OCI-LY7 (cell line): ENCODE results near the gene TBPL2. TPM values are rescaled to one million over a fixed set of nuclear protein-coding genes. Genes with fewer than 3 reads are reported as not detected.

Source experiments
- BruUV-seq: library from RNA; stranded (reverse); fragments of 400-500 nt; replicated peaks from 2 replicates; lab custom pipeline; 2021; lab: Mats Ljungman, UMichigan
- CTCF ChIA-PET: fragments of 300-600 bp; sonication (Branson Sonifier 250); formaldehyde crosslinking; loops from one replicate; lab custom pipeline; 2022; ENCODE audit warnings: antibody characterized with exemption; ENCODE audit not compliant: unreplicated experiment; lab: Charles Lee
- POLR2A ChIA-PET: fragments of 300-600 bp; sonication (Branson Sonifier 250); formaldehyde crosslinking; loops from one replicate; lab custom pipeline; 2022; ENCODE audit warnings: antibody characterized with exemption; lab: Charles Lee
- DNase-seq: peaks from one replicate; pipeline ENCODE4 v3.0.0-alpha.2; 2015; ENCODE audit warnings: low spot score
- H2AFZ ChIP-seq: fragments of 200-600 bp; sonication (generic), shearing (Covaris generic); 2 replicates; pipeline ENCODE4 v1.6.1; 2014; ENCODE audit warnings: mild to moderate bottlenecking, antibody characterized with exemption, low read length, moderate library complexity
- H3K27ac ChIP-seq: fragments of 200-600 bp; sonication (generic); 2 replicates; pipeline ENCODE4 v1.5.1; 2014; ENCODE audit warnings: mixed run types, low read depth, mild to moderate bottlenecking, moderate library complexity, low read length, inconsistent platforms; ENCODE audit not compliant: poor library complexity, severe bottlenecking
- H3K36me3 ChIP-seq: fragments of 200-600 bp; sonication (generic); 2 replicates; pipeline ENCODE4 v1.6.1; 2014; ENCODE audit warnings: mild to moderate bottlenecking, antibody characterized with exemption, low read length, moderate library complexity, mixed read lengths; ENCODE audit not compliant: insufficient read depth
- H3K4me1 ChIP-seq: fragments of 200-600 bp; sonication (generic); 2 replicates; pipeline ENCODE4 v1.5.1; 2014; ENCODE audit warnings: mild to moderate bottlenecking, low read length; ENCODE audit not compliant: insufficient read depth, poor library complexity, severe bottlenecking
- H3K4me2 ChIP-seq: fragments of 200-600 bp; sonication (generic); 2 replicates; pipeline ENCODE4 v1.6.1; 2014; ENCODE audit warnings: mild to moderate bottlenecking, low read length
- H3K4me3 ChIP-seq: fragments of 200-600 bp; sonication (generic); 2 replicates; pipeline ENCODE4 v1.5.1; 2014; ENCODE audit warnings: mild to moderate bottlenecking, low read depth, low read length; ENCODE audit not compliant: poor library complexity, severe bottlenecking
- H3K79me2 ChIP-seq: fragments of 200-600 bp; sonication (generic); 2 replicates; pipeline ENCODE4 v1.6.1; 2016; ENCODE audit warnings: low read depth, mild to moderate bottlenecking, low read length, moderate library complexity, mixed read lengths; ENCODE audit not compliant: insufficient read depth
- H3K9me2 ChIP-seq: fragments of 200-600 bp; sonication (generic); 2 replicates; pipeline ENCODE4 v1.6.1; 2016; ENCODE audit warnings: mild to moderate bottlenecking, low read length, mixed read lengths; ENCODE audit not compliant: insufficient read depth
- H3K9me3 ChIP-seq: fragments of 200-600 bp; sonication (generic); 2 replicates; pipeline ENCODE4 v1.6.1; 2014; ENCODE audit warnings: mild to moderate bottlenecking, mixed run types, low read length, mixed read lengths
- H4K20me1 ChIP-seq: fragments of 200-600 bp; sonication (generic); 2 replicates; pipeline ENCODE4 v1.6.1; 2014; ENCODE audit warnings: mild to moderate bottlenecking, antibody characterized with exemption, low read length, moderate library complexity, mixed read lengths; ENCODE audit not compliant: insufficient read depth
- CTCF ChIP-seq: fragments of 200-600 bp; sonication (generic); conservative IDR thresholded peaks from 2 replicates; pipeline ENCODE4 v1.5.1; 2014; ENCODE audit warnings: mild to moderate bottlenecking, antibody characterized with exemption, low read length, moderate library complexity, mixed read lengths
- EZH2phosphoT487 ChIP-seq: fragments of 200-600 bp; sonication (generic); IDR thresholded peaks from 2 replicates; pipeline ENCODE4 v1.6.1; 2018; ENCODE audit warnings: low read depth, borderline replicate concordance, mild to moderate bottlenecking, mixed run types, antibody characterized with exemption, low read length, moderate library complexity, mixed read lengths
- intact Hi-C: fragments of 100-400 bp; cut with micrococcal nuclease; formaldehyde crosslinking; loops from one replicate; pipeline ENCODE4 v1.10.0; 2022; ENCODE audit not compliant: unreplicated experiment
- total RNA-seq, 2 experiments: library from RNA; depleted of rRNA in 1 of 2; stranded (reverse); fragments of >200 nt in 1 of 2; shearing (Covaris generic) in 1 of 2; gene quantifications; 2 replicates each; pipeline ENCODE4 v1.2.3, GENCODE V29; 2014 to 2022

The TBPL2 gene
- total RNA-seq, 2 experiments from 2014 or later = not detected

DNA sequence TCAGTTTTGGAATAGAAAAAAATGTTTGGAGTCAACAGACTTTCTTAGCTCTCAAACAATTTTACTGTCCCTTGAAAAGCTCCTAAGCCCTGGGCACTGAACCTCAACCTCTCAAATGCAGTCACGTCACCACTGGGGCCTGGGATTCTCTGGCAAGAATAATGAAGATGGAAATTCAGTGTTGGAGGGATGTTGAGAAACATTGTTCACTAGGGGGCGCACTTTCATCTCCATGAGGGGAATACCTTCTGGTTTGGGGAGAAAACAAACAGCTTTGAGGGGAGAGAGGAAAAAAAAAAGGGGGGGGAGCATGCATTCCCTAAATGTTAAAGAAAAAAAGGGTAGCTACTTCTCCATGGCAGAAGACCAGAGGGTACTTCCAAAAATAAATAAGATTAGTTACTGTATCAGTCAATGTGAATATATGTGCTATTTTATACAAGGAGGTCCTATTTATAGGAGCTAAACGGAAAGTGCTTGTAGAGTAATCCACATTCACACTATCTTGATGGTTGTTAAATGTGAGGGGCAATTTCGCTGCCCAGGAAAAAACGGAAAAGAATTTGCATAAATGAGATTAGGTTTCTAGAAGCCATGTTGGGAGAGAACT lies 5.8 kb upstream of the TBPL2 start:
- POLR2A ChIA-PET = interaction anchor here (1.3 kb wide), 1 partner anchor 19 kb away, joined by 3 read pairs; no protein-coding TSS in a partner anchor
- DNase-seq = peak; percentile 71
- TF ChIP-seq CTCF = peak; percentile 91
- no peak for TF ChIP-seq EZH2phosphoT487
- Histone ChIP-seq H4K20me1 (no peaks in the 10 kb centered on the region), H3K4me1 (no peaks in the 10 kb centered on the region), H3K36me3 (no peaks in the 10 kb centered on the region), H3K9me2 (no peaks in the 10 kb centered on the region), H3K79me2 (no peaks in the 10 kb centered on the region), H3K9me3 (no peaks in the 10 kb centered on the region), H3K4me3 (no peak overlapping the region), H3K4me2 (no peak overlapping the region), H2AFZ (no peak overlapping the region), H3K27ac (no peak overlapping the region)
- no TSS peak for BruUV-seq
- CTCF ChIA-PET = interaction anchor here (0.5 to 1.4 kb wide), 2 partner anchors 21 to 512 kb away, joined by 3 to 4 read pairs; no protein-coding TSS in a partner anchor
- intact Hi-C loops = loop anchor here (5.0 kb wide), 1 partner anchor 1026 kb away; no protein-coding TSS in a partner anchor

GRCh38 chr14:55441286-55441685 lies 870 bp upstream of the TBPL2 start:
- Histone ChIP-seq H3K9me3 (no peaks in the 10 kb centered on the region), H3K4me2 (no peak overlapping the region), H2AFZ (no peak overlapping the region), H4K20me1 (no peaks in the 10 kb centered on the region), H3K36me3 (no peaks in the 10 kb centered on the region), H3K4me1 (no peaks in the 10 kb centered on the region), H3K27ac (no peak overlapping the region), H3K4me3 (no peak overlapping the region), H3K9me2 (no peaks in the 10 kb centered on the region), H3K79me2 (no peaks in the 10 kb centered on the region)
- intact Hi-C loops = no loop called here
- no TSS peak for BruUV-seq
- POLR2A ChIA-PET = no interaction called here
- TF ChIP-seq EZH2phosphoT487 (no peak), CTCF (no peak)
- no peak for DNase-seq
- CTCF ChIA-PET = no interaction called here

- POLR2A ChIA-PET = interaction anchor here (0.9 kb wide), 1 partner anchor 11 kb away, joined by 3 read pairs; no protein-coding TSS in a partner anchor
Observed at GRCh38 chr14:55438066-55438683, 2.2 kb downstream of the TBPL2 start.

More at GRCh38 chr14:55438066-55438683, 2.2 kb downstream of the TBPL2 start:
- no TSS peak for BruUV-seq
- intact Hi-C loops = no loop called here
- Histone ChIP-seq H3K79me2 (no peaks in the 10 kb centered on the region), H3K4me3 (no peak overlapping the region), H4K20me1 (no peaks in the 10 kb centered on the region), H3K36me3 (no peaks in the 10 kb centered on the region), H3K9me3 (no peaks in the 10 kb centered on the region), H3K4me1 (no peaks in the 10 kb centered on the region), H3K27ac (no peak overlapping the region), H3K9me2 (no peaks in the 10 kb centered on the region), H3K4me2 (no peak overlapping the region), H2AFZ (no peak overlapping the region)
- peak; percentile 53 for DNase-seq
- TF ChIP-seq CTCF (peak; percentile 74), EZH2phosphoT487 (no peak)
- CTCF ChIA-PET = no interaction called here
